ENCODE measurements around the gene TTI1. TPM values are rescaled to one million over a fixed set of nuclear protein-coding genes. Genes with fewer than 3 reads are reported as not detected.

Gene TTI1
- total and polyA plus RNA-seq, 2 experiments from 2014 or later: 17.8 to 56.4 TPM

- Histone ChIP-seq H3K27ac (ENCODE audit: low read depth) (no peak overlapping the region), H3K36me3 (ENCODE audit: insufficient read depth) (no peaks in the 10 kb centered on the region), H3F3A (replicated peaks; ENCODE audit: low read depth) (no peaks in the 10 kb centered on the region), H3K4me3 (no peak overlapping the region), H3K27me3 (ENCODE audit: insufficient read depth) (no peaks in the 10 kb centered on the region), H3K79me2 (replicated peaks; ENCODE audit: insufficient read depth) (no peaks in the 10 kb centered on the region), H3K9me2 (ENCODE audit: insufficient read depth) (no peaks in the 10 kb centered on the region), H4K20me1 (replicated peaks; ENCODE audit: insufficient read depth) (no peaks in the 10 kb centered on the region), H3K4me2 (no peak overlapping the region), H3K4me1 (ENCODE audit: insufficient read depth) (peaks cover 15% of the 10 kb centered on the region; the same call in 1 of the 2 replicates), H2AFZ (no peak overlapping the region)
- ATAC-seq (no peak), DNase-seq (ENCODE audit: low spot score) (no peak)
- no peaks in the 10 kb centered on the region for H3K9me3 Mint-ChIP-seq
- peaks cover 14% of the 10 kb centered on the region for H3K27me3 Mint-ChIP-seq (ENCODE audit: insufficient read depth, low read depth, poor library complexity)
- H3K4me3 Mint-ChIP-seq: no peak overlapping the region
- no peaks in the 10 kb centered on the region; the same call in 2 of the 3 replicates for H3K36me3 Mint-ChIP-seq (ENCODE audit: low read depth)
- H3K27ac Mint-ChIP-seq: no peak overlapping the region
- TF ChIP-seq REST (IDR thresholded peaks at IDR 0.05; ENCODE audit: unreplicated experiment): no peak
- no peak for TF ChIP-seq CREB1 (CRISPR knock-in tag; IDR thresholded peaks at IDR 0.05; ENCODE audit: low read depth)
- TF ChIP-seq POLR2AphosphoS5 (IDR thresholded peaks at IDR 0.05; ENCODE audit: low read depth): no peak
- no peak for TF ChIP-seq EZH2phosphoT487 (IDR thresholded peaks at IDR 0.05; ENCODE audit: unreplicated experiment)
- no peak for TF ChIP-seq ZNF114 (CRISPR knock-in tag; IDR thresholded peaks at IDR 0.05)
- no peak for TF ChIP-seq NANOG (IDR thresholded peaks at IDR 0.05; ENCODE audit: borderline replicate concordance)
- TF ChIP-seq ETS1 (IDR thresholded peaks at IDR 0.05): no peak
- no peak for TF ChIP-seq CTCF (conservative IDR thresholded peaks at IDR 0.05; ENCODE audit: low read depth in 2 of 2)
- no peak for TF ChIP-seq ZNF331 (CRISPR knock-in tag; IDR thresholded peaks at IDR 0.05; ENCODE audit: low read depth)
- TF ChIP-seq JUNB (IDR thresholded peaks at IDR 0.05; ENCODE audit: unreplicated experiment): no peak
- TF ChIP-seq STAT1 (IDR thresholded peaks at IDR 0.05; ENCODE audit: unreplicated experiment): no peak
- TF ChIP-seq EZH2 (IDR thresholded peaks at IDR 0.05; ENCODE audit: low read depth, unreplicated experiment): no peak
- TF ChIP-seq ZNF462 (CRISPR knock-in tag; IDR thresholded peaks at IDR 0.05): no peak
- peaks cover 32% of the 10 kb centered on the region for H3K4me1 Mint-ChIP-seq
Measured at GRCh38 chr20:37936451-37936850, 96.8 kb downstream of the TTI1 start.
